SK-N-SH (cell line): ENCODE data around the gene PHKA2. TPM values are rescaled to one million over a fixed set of nuclear protein-coding genes. Genes with fewer than 3 reads are reported as not detected.

Experiments
- CTCF ChIA-PET: fragments of 300-600, 350-600 bp; formaldehyde crosslinking; extraction: SDS; loops from one replicate; lab custom pipeline; 2021; lab: Yijun Ruan, JAX
- POLR2A ChIA-PET: fragments of 350-600 bp; sonication (Branson Sonifier 250); formaldehyde crosslinking; extraction: SDS; loops from one replicate; lab custom pipeline; 2020; ENCODE audit warnings: antibody characterized with exemption, inconsistent platforms; lab: Yijun Ruan, JAX
- DNase-seq: peaks from one replicate; pipeline ENCODE4 v3.0.0; 2012
- H2AFZ ChIP-seq: fragments of 200-600 bp; sonication (generic); 2 replicates; pipeline ENCODE4 v1.8.1; 2016; ENCODE audit warnings: antibody characterized with exemption, mild to moderate bottlenecking, low read depth
- H3F3A ChIP-seq: fragments of 200-600 bp; sonication (generic); replicated peaks from 2 replicates; pipeline ENCODE3; 2016; ENCODE audit warnings: antibody characterized with exemption, mild to moderate bottlenecking; ENCODE audit not compliant: insufficient read depth
- H3K27ac ChIP-seq, 2 experiments: fragments of 200-500 bp in 1 of 2; fragments of 200-600 bp in 1 of 2; sonication (Bioruptor generic) in 1 of 2; sonication (generic), shearing (Covaris generic) in 1 of 2; 2 replicates each; pipeline versions ENCODE4 v1.5.1 to v1.6.1; 2014 to 2016; ENCODE audit warnings: low read depth in 2 of 2, inconsistent platforms in 1 of 2, low read length in 1 of 2, mild to moderate bottlenecking in 1 of 2, mixed read lengths in 1 of 2
- H3K27me3 ChIP-seq: fragments of 200-600 bp; sonication (generic), shearing (Covaris generic); 2 replicates; pipeline ENCODE4 v1.6.1; 2016; ENCODE audit warnings: mixed run types; ENCODE audit not compliant: insufficient read depth
- H3K36me3 ChIP-seq, 2 experiments: fragments of 200-500 bp in 1 of 2; fragments of 200-600 bp in 1 of 2; sonication (Bioruptor generic) in 1 of 2; sonication (generic) in 1 of 2; replicated peaks in 1 of 2; 2 replicates each; pipeline versions ENCODE3 to v1.5.1; 2014 to 2016; ENCODE audit warnings: low read length in 1 of 2, mild to moderate bottlenecking in 1 of 2; ENCODE audit not compliant: insufficient read depth in 2 of 2, control insufficient read depth in 1 of 2
- H3K4me1 ChIP-seq, 2 experiments: fragments of 200-500 bp in 1 of 2; fragments of 200-600 bp in 1 of 2; sonication (Bioruptor generic) in 1 of 2; sonication (generic), shearing (Covaris generic) in 1 of 2; 2 replicates each; pipeline versions ENCODE4 v1.5.1 to v1.6.1; 2014 to 2016; ENCODE audit warnings: low read depth in 1 of 2, low read length in 1 of 2, mixed run types in 1 of 2; ENCODE audit not compliant: insufficient read depth in 2 of 2, control insufficient read depth in 1 of 2
- H3K4me2 ChIP-seq: fragments of 200-600 bp; sonication (generic), shearing (Covaris generic); 2 replicates; pipeline ENCODE4 v1.6.1; 2017; ENCODE audit warnings: mixed run types
- H3K4me3 ChIP-seq, 2 experiments: fragments of 200-500 bp in 1 of 2; fragments of 200-600 bp in 1 of 2; sonication (Bioruptor generic) in 1 of 2; sonication (generic), shearing (Covaris generic) in 1 of 2; 2 replicates each; pipeline versions ENCODE4 v1.5.1 to v1.8.1; 2014 to 2016; ENCODE audit warnings: low read depth in 2 of 2, inconsistent platforms in 1 of 2, low read length in 1 of 2, mild to moderate bottlenecking in 1 of 2, mixed read lengths in 1 of 2, moderate library complexity in 1 of 2
- H3K79me2 ChIP-seq: fragments of 200-600 bp; sonication (generic); 2 replicates; pipeline ENCODE4 v1.8.1; 2017; ENCODE audit warnings: mild to moderate bottlenecking; ENCODE audit not compliant: insufficient read depth
- H3K9ac ChIP-seq: fragments of 200-600 bp; sonication (generic); 2 replicates; pipeline ENCODE4 v1.6.1; 2017; ENCODE audit warnings: mixed run types
- H3K9me2 ChIP-seq: fragments of 200-600 bp; sonication (generic); 2 replicates; pipeline ENCODE4 v1.6.1; 2017; ENCODE audit warnings: mixed run types
- H3K9me3 ChIP-seq: fragments of 200-600 bp; sonication (generic); 2 replicates; pipeline ENCODE4 v1.6.1; 2017; ENCODE audit warnings: mixed run types, mild to moderate bottlenecking, moderate library complexity
- H4K20me1 ChIP-seq: fragments of 200-600 bp; sonication (generic); 2 replicates; pipeline ENCODE4 v1.6.1; 2017; ENCODE audit warnings: mild to moderate bottlenecking, mixed run types; ENCODE audit not compliant: insufficient read depth
- CHD2 ChIP-seq: fragments of 150-350 bp; IDR thresholded peaks from 2 replicates; pipeline ENCODE4 v1.6.1; 2018; ENCODE audit warnings: low read length; ENCODE audit not compliant: partially characterized antibody
- ELF1 ChIP-seq: IDR thresholded peaks from 2 replicates; pipeline ENCODE4 v1.4.0; 2012
- FOSL2 ChIP-seq: IDR thresholded peaks from 2 replicates; pipeline ENCODE4 v1.4.0; 2012; ENCODE audit warnings: low read depth, mild to moderate bottlenecking, moderate library complexity, borderline replicate concordance
- FOXM1 ChIP-seq: IDR thresholded peaks from 2 replicates; pipeline ENCODE4 v1.4.0; 2012; ENCODE audit warnings: low read depth, mild to moderate bottlenecking
- GABPA ChIP-seq: IDR thresholded peaks from 2 replicates; pipeline ENCODE4 v1.4.0; 2012; ENCODE audit warnings: low read depth, mild to moderate bottlenecking
- GATA2 ChIP-seq: sonication (generic); formaldehyde crosslinking; IDR thresholded peaks from 2 replicates; pipeline ENCODE4 v1.5.0; 2020; ENCODE audit warnings: mild to moderate bottlenecking, missing genetic modification reagents
- JUND ChIP-seq: IDR thresholded peaks from 2 replicates; pipeline ENCODE4 v1.4.0; 2012
- MEF2A ChIP-seq: IDR thresholded peaks from 2 replicates; pipeline ENCODE4 v1.4.0; 2012; ENCODE audit warnings: low read depth, borderline replicate concordance
- MXI1 ChIP-seq: IDR thresholded peaks from 2 replicates; pipeline ENCODE4 v1.6.1; 2012; ENCODE audit warnings: mild to moderate bottlenecking, low read depth, low read length, improper control_type of control experiment
- NRF1 ChIP-seq: IDR thresholded peaks from 2 replicates; pipeline ENCODE4 v1.6.1; 2012; ENCODE audit warnings: low read depth, mild to moderate bottlenecking, low read length
- POLR2AphosphoS5 ChIP-seq: IDR thresholded peaks from 2 replicates; pipeline ENCODE4 v1.6.1; 2012; ENCODE audit warnings: low read depth, low read length
- RCOR1 ChIP-seq: fragments of 150-350 bp; IDR thresholded peaks from 2 replicates; pipeline ENCODE4 v1.6.1; 2017; ENCODE audit warnings: antibody characterized with exemption, low read length
- SMC3 ChIP-seq: IDR thresholded peaks from 2 replicates; pipeline ENCODE4 v1.6.1; 2012; ENCODE audit warnings: low read depth, low read length, improper control_type of control experiment
- TEAD4 ChIP-seq: IDR thresholded peaks from 2 replicates; pipeline ENCODE4 v1.4.0; 2012; ENCODE audit warnings: mild to moderate bottlenecking, borderline replicate concordance; ENCODE audit not compliant: insufficient read depth
- whole genome bisulfite sequencing: methylation state at CpG from one replicate; pipeline ENCODE4 v1.1.6; 2017; ENCODE audit warnings: low lambda C conversion rate; 5-methylcytosine and 5-hydroxymethylcytosine counted together
- polyA plus RNA-seq, 3 experiments: library from polyadenylated mRNA; depleted of rRNA; stranded (reverse); fragments of >200 nt; gene quantifications; 2 replicates each; pipeline ENCODE4 v1.2.3, GENCODE V29; 2012
- TF ChIP-seq, protein P1 (sequence below): IDR thresholded peaks from 2 replicates; pipeline ENCODE4 v1.4.0; 2012; ENCODE audit warnings: low read depth, borderline replicate concordance
- TF ChIP-seq, protein P2 (sequence below): IDR thresholded peaks from 2 replicates; pipeline ENCODE4; 2012
- TF ChIP-seq, protein P3 (sequence below): IDR thresholded peaks from 2 replicates; pipeline ENCODE4 v1.6.1; 2012; ENCODE audit warnings: mild to moderate bottlenecking, low read depth, low read length, moderate library complexity

PHKA2 gene
- polyA plus RNA-seq, 1 of the 3 experiments (the other 2 are of a cell fraction): 20.5 TPM

GRCh38 chrX:18929775-18930174 is 54.1 kb downstream of the PHKA2 start:
- Histone ChIP-seq H3K4me1 (no peaks in the 10 kb centered on the region; a peak in 1 of 4 replicates), H3K27me3 (peaks cover 6% of the 10 kb centered on the region; the same call in 1 of the 2 replicates), H3K79me2 (no peaks in the 10 kb centered on the region), H3K36me3 (peaks cover 0 to 4% of the 10 kb centered on the region in 2 experiments), H3K27ac (no peak overlapping the region), H3F3A (no peaks in the 10 kb centered on the region), H2AFZ (no peak overlapping the region), H3K4me3 (no peak overlapping the region), H3K9me3 (no peaks in the 10 kb centered on the region), H4K20me1 (no peaks in the 10 kb centered on the region), H3K9me2 (no peaks in the 10 kb centered on the region), H3K4me2 (no peak overlapping the region), H3K9ac (no peak overlapping the region)
- ChIA-PET CTCF (no interaction called here), POLR2A (no interaction called here)
- DNase-seq: no peak
- WGBS: 27% methylated on average over 3 of the region's 3 CpGs
- no peak for TF ChIP-seq ELF1
- no peak for TF ChIP-seq SMC3
- no peak for TF ChIP-seq GATA2 (CRISPR knock-in tag)
- no peak for TF ChIP-seq FOXM1
- TF ChIP-seq CHD2: no peak
- no peak for TF ChIP-seq NRF1
- no peak for TF ChIP-seq RCOR1
- TF ChIP-seq, protein P1, sequence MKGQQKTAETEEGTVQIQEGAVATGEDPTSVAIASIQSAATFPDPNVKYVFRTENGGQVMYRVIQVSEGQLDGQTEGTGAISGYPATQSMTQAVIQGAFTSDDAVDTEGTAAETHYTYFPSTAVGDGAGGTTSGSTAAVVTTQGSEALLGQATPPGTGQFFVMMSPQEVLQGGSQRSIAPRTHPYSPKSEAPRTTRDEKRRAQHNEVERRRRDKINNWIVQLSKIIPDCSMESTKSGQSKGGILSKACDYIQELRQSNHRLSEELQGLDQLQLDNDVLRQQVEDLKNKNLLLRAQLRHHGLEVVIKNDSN: no peak
- no peak for TF ChIP-seq MEF2A
- TF ChIP-seq MXI1: no peak

DNA sequence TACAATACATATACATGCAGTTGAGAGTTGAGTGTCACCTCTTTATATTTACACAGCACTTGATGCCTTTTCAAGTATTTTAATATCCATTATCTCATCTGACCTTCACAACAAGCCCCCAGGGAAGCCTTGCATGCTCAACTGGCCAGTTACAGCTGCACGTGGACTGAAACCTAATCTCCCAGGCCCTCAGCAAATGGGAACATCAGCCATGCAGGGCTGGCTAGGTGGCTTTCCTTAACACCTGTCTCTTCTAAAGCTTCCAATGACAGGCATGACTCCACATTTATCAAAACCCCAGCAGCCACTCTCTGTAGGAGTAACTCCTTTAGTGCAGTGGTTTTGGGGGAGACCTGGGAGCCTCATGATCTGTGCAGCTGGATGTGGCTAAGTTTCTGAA is 56.4 kb downstream of the PHKA2 start:
- H3K79me2 ChIP-seq: no peaks in the 10 kb centered on the region
- peaks cover 0 to 10% of the 10 kb centered on the region in 2 experiments for H3K36me3 ChIP-seq
- no peak overlapping the region for H3K4me3 ChIP-seq
- H3K9me2 ChIP-seq: no peaks in the 10 kb centered on the region
- DNase-seq: no peak
- no peak overlapping the region for H3K27ac ChIP-seq
- peaks cover 6% of the 10 kb centered on the region; the same call in 1 of the 2 replicates for H3K27me3 ChIP-seq
- H4K20me1 ChIP-seq: no peaks in the 10 kb centered on the region
- no peaks in the 10 kb centered on the region for H3F3A ChIP-seq
- 36% methylated on average over 1 of the region's 1 CpG for WGBS
- H3K9ac ChIP-seq: no peak overlapping the region
- POLR2A ChIA-PET: no interaction called here
- H3K9me3 ChIP-seq: no peaks in the 10 kb centered on the region
- no peak overlapping the region for H2AFZ ChIP-seq
- CTCF ChIA-PET: interaction anchor here (0.5 to 1.8 kb wide), 3 partner anchors 101 to 517 kb away, joined by 3 to 7 read pairs (median 5); no protein-coding TSS in a partner anchor
- TF ChIP-seq POLR2AphosphoS5 (no peak), MXI1 (no peak), FOSL2 (no peak), GABPA (no peak), JUND (no peak), FOXM1 (no peak), TEAD4 (no peak)
- TF ChIP-seq, protein P2, sequence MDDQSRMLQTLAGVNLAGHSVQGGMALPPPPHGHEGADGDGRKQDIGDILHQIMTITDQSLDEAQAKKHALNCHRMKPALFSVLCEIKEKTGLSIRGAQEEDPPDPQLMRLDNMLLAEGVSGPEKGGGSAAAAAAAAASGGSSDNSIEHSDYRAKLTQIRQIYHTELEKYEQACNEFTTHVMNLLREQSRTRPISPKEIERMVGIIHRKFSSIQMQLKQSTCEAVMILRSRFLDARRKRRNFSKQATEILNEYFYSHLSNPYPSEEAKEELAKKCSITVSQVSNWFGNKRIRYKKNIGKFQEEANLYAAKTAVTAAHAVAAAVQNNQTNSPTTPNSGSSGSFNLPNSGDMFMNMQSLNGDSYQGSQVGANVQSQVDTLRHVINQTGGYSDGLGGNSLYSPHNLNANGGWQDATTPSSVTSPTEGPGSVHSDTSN: no peak
- TF ChIP-seq, protein P3, sequence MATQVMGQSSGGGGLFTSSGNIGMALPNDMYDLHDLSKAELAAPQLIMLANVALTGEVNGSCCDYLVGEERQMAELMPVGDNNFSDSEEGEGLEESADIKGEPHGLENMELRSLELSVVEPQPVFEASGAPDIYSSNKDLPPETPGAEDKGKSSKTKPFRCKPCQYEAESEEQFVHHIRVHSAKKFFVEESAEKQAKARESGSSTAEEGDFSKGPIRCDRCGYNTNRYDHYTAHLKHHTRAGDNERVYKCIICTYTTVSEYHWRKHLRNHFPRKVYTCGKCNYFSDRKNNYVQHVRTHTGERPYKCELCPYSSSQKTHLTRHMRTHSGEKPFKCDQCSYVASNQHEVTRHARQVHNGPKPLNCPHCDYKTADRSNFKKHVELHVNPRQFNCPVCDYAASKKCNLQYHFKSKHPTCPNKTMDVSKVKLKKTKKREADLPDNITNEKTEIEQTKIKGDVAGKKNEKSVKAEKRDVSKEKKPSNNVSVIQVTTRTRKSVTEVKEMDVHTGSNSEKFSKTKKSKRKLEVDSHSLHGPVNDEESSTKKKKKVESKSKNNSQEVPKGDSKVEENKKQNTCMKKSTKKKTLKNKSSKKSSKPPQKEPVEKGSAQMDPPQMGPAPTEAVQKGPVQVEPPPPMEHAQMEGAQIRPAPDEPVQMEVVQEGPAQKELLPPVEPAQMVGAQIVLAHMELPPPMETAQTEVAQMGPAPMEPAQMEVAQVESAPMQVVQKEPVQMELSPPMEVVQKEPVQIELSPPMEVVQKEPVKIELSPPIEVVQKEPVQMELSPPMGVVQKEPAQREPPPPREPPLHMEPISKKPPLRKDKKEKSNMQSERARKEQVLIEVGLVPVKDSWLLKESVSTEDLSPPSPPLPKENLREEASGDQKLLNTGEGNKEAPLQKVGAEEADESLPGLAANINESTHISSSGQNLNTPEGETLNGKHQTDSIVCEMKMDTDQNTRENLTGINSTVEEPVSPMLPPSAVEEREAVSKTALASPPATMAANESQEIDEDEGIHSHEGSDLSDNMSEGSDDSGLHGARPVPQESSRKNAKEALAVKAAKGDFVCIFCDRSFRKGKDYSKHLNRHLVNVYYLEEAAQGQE: no peak
- H3K4me2 ChIP-seq: no peak overlapping the region
- no peaks in the 10 kb centered on the region; a peak in 1 of 4 replicates for H3K4me1 ChIP-seq
